DND-41 (cell line): ENCODE results near the gene SCD.

Source experiments
- ATAC-seq: fragments of 200-7000 bp; cut with Tn5 transposase; 3 replicates; pipeline ENCODE4 v1.9.1; 2021; ENCODE audit warnings: low read depth; ENCODE audit not compliant: insufficient read depth
- DNase-seq: peaks from one replicate; pipeline ENCODE4 v3.0.0-alpha.2; 2020
- H2AFZ ChIP-seq: 2 replicates; pipeline ENCODE4 v1.6.0; 2012; ENCODE audit warnings: low read depth, low read length
- H3K27ac ChIP-seq: 2 replicates; pipeline ENCODE4 v1.5.1; 2012; ENCODE audit warnings: low read length, inconsistent platforms
- H3K27me3 ChIP-seq: fragments of 200-600 bp; sonication (generic); 2 replicates; pipeline ENCODE4 v1.6.0; 2012; ENCODE audit warnings: low read length, mild to moderate bottlenecking, inconsistent platforms; ENCODE audit not compliant: insufficient read depth, poor library complexity
- H3K36me3 ChIP-seq: 2 replicates; pipeline ENCODE4 v1.5.1; 2012; ENCODE audit warnings: low read length, inconsistent platforms; ENCODE audit not compliant: insufficient read depth
- H3K4me1 ChIP-seq: 2 replicates; pipeline ENCODE4 v1.5.1; 2012; ENCODE audit warnings: mild to moderate bottlenecking, low read length; ENCODE audit not compliant: insufficient read depth
- H3K4me2 ChIP-seq: 2 replicates; pipeline ENCODE4 v1.6.0; 2012; ENCODE audit warnings: mild to moderate bottlenecking, moderate library complexity, low read length, inconsistent platforms; ENCODE audit not compliant: insufficient read depth
- H3K4me3 ChIP-seq, 2 experiments: fragments of 200-600 bp in 1 of 2; shearing (Covaris generic) in 1 of 2; 2 replicates each; pipeline ENCODE4 v1.5.1; 2012 to 2016; ENCODE audit warnings: inconsistent platforms in 2 of 2, low read length in 2 of 2, mild to moderate bottlenecking in 2 of 2, low read depth in 1 of 2, moderate library complexity in 1 of 2
- H3K79me2 ChIP-seq: 2 replicates; pipeline ENCODE4 v1.6.0; 2012; ENCODE audit warnings: low read length, inconsistent platforms; ENCODE audit not compliant: insufficient read depth
- H3K9ac ChIP-seq: 2 replicates; pipeline ENCODE4 v1.6.0; 2012; ENCODE audit warnings: low read depth, mild to moderate bottlenecking, inconsistent platforms, low read length, moderate library complexity
- H3K9me3 ChIP-seq: 2 replicates; pipeline ENCODE4 v1.5.1; 2012; ENCODE audit warnings: low read length, moderate library complexity, mild to moderate bottlenecking, inconsistent platforms; ENCODE audit not compliant: insufficient read depth, severe bottlenecking
- H4K20me1 ChIP-seq: 2 replicates; pipeline ENCODE4 v1.6.0; 2012; ENCODE audit warnings: low read length; ENCODE audit not compliant: insufficient read depth
- CTCF ChIP-seq: IDR thresholded peaks from 2 replicates; pipeline ENCODE4 v1.5.1; 2012; ENCODE audit warnings: borderline replicate concordance, low read length, moderate library complexity, mild to moderate bottlenecking; ENCODE audit not compliant: poor library complexity, severe bottlenecking; ENCODE audit errors: extremely low read depth
- EZH2 ChIP-seq: IDR thresholded peaks from 3 replicates; pipeline ENCODE4 v1.6.1; 2012; ENCODE audit warnings: borderline replicate concordance, low read depth, mild to moderate bottlenecking, moderate library complexity, low read length, inconsistent platforms; ENCODE audit not compliant: severe bottlenecking

The SCD gene

GRCh38 chr10:100396605-100397004 lies 49.6 kb downstream of the SCD start:
- Histone ChIP-seq H3K36me3 (no peaks in the 10 kb centered on the region), H3K9ac (no peak overlapping the region), H3K4me1 (no peaks in the 10 kb centered on the region), H3K4me2 (no peak overlapping the region), H2AFZ (no peak overlapping the region), H3K4me3 (no peak overlapping the region), H4K20me1 (no peaks in the 10 kb centered on the region), H3K79me2 (no peaks in the 10 kb centered on the region), H3K27ac (no peak overlapping the region), H3K27me3 (no peaks in the 10 kb centered on the region), H3K9me3 (no peaks in the 10 kb centered on the region)
- TF ChIP-seq CTCF (no peak), EZH2 (no peak)
- DNase-seq, result no peak
- ATAC-seq, result no peak

DNA sequence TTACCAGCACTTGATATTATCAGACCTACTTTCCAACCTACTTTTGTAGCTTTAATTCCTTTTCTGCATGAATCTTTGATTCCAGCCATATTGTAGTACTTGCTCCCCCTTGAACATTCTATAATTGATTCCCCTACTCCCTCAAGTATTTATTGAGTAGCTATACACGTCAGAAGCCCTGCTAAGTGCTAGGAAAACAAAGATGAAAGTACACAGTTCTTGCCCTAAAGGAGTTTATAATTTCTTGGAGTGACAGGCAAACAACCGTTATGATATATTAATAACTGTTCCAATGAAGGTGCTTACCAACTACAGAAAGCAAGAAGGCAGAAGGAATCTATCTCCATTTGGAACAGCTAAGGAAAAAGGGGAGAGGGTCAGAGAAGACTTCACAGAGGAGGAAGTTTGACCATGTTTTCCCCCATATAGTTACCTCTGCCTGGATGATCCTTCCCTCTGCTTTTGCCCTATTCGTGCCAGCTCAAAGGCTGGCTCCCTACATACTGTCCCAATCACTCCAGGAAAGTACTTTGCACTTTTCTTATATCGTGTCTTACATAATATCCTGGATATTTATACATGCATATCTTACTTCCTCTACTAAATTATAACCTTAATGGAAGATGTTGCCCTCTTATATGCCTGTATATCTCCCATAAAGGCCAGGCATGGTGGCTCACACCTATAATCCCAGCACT lies 54.7 kb downstream of the SCD start:
- H3K4me2 ChIP-seq, result no peak overlapping the region
- H3K9me3 ChIP-seq, result no peaks in the 10 kb centered on the region
- no peaks in the 10 kb centered on the region for H3K27me3 ChIP-seq
- no peak overlapping the region for H3K4me3 ChIP-seq
- DNase-seq (no peak), ATAC-seq (no peak)
- no peak overlapping the region for H3K9ac ChIP-seq
- H3K4me1 ChIP-seq, result no peaks in the 10 kb centered on the region
- no peak overlapping the region for H3K27ac ChIP-seq
- H3K36me3 ChIP-seq, result no peaks in the 10 kb centered on the region
- H3K79me2 ChIP-seq, result no peaks in the 10 kb centered on the region
- H2AFZ ChIP-seq, result no peak overlapping the region
- H4K20me1 ChIP-seq, result no peaks in the 10 kb centered on the region
- TF ChIP-seq EZH2, result no peak
- TF ChIP-seq CTCF, result no peak

- Histone ChIP-seq H3K9me3 (no peaks in the 10 kb centered on the region), H3K27ac (no peak overlapping the region)
- no peak for ATAC-seq
Observed at GRCh38 chr10:100403734-100404133, 56.7 kb downstream of the SCD start.

GRCh38 chr10:100413173-100413572 lies 66.1 kb downstream of the SCD start:
- Histone ChIP-seq H3K79me2 (no peaks in the 10 kb centered on the region), H3K9me3 (no peaks in the 10 kb centered on the region), H3K27me3 (peaks cover 4% of the 10 kb centered on the region), H4K20me1 (no peaks in the 10 kb centered on the region), H2AFZ (no peak overlapping the region), H3K4me1 (no peaks in the 10 kb centered on the region), H3K36me3 (no peaks in the 10 kb centered on the region), H3K9ac (no peak overlapping the region), H3K27ac (no peak overlapping the region), H3K4me3 (no peak overlapping the region), H3K4me2 (no peak overlapping the region)
- no peak for DNase-seq
- no peak for TF ChIP-seq CTCF
- TF ChIP-seq EZH2, result no peak
- no peak for ATAC-seq

More at GRCh38 chr10:100403734-100404133, 56.7 kb downstream of the SCD start:
- Histone ChIP-seq H3K4me1 (no peaks in the 10 kb centered on the region), H3K79me2 (no peaks in the 10 kb centered on the region), H2AFZ (no peak overlapping the region), H3K36me3 (no peaks in the 10 kb centered on the region), H3K9ac (no peak overlapping the region), H4K20me1 (no peaks in the 10 kb centered on the region), H3K4me3 (no peak overlapping the region), H3K4me2 (no peak overlapping the region), H3K27me3 (no peaks in the 10 kb centered on the region)
- DNase-seq, result no peak
- TF ChIP-seq EZH2, result no peak
